Fibroblast of the aortic adventitia (primary cell): ENCODE results near the gene BAIAP2L1. TPM values are rescaled to one million over a fixed set of nuclear protein-coding genes. Genes with fewer than 3 reads are reported as not detected.

Experiments used
- DNase-seq: peaks from one replicate; pipeline ENCODE4 v3.0.0-alpha.2; 2010; ENCODE audit warnings: low read depth
- H3K4me3 ChIP-seq: 2 replicates; pipeline ENCODE4 v1.5.1; 2011; ENCODE audit warnings: low read depth, mild to moderate bottlenecking, control low read depth, low read length, moderate library complexity
- total RNA-seq: library from RNA; depleted of rRNA; stranded (reverse); fragments of >200 nt; gene quantifications from 2 replicates; pipeline ENCODE4 v1.2.3, GENCODE V29; 2012; ENCODE audit warnings: low replicate concordance
- TF ChIP-seq, protein P1 (sequence below): IDR thresholded peaks from 2 replicates; pipeline ENCODE4 v1.5.1; 2011; ENCODE audit warnings: mild to moderate bottlenecking, low read length, control low read depth, inconsistent platforms; ENCODE audit not compliant: insufficient read depth

BAIAP2L1 gene
- total RNA-seq, 1 donor, result 2.8 TPM

DNA sequence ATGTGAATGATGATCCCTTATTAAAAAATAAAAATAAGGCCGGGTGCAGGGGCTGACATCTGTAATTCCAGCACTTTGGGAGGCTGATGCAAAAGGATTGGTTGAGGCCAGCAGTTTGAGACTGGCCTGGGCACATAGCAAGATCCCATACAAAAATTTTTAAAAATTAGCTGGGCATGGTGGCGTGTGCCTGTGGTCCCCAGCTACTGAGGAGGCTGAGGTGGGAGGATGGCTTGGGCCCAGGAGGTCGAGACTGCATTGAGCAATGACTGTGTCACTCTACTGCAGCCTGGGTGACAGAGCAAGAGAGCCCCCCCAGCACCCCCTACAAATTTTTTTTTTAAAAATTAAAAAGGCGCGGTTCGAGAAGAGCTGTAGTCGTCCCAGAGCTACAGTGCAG, 120.6 kb downstream of the BAIAP2L1 start:
- no peak overlapping the region for H3K4me3 ChIP-seq
- DNase-seq, result no peak

DNA sequence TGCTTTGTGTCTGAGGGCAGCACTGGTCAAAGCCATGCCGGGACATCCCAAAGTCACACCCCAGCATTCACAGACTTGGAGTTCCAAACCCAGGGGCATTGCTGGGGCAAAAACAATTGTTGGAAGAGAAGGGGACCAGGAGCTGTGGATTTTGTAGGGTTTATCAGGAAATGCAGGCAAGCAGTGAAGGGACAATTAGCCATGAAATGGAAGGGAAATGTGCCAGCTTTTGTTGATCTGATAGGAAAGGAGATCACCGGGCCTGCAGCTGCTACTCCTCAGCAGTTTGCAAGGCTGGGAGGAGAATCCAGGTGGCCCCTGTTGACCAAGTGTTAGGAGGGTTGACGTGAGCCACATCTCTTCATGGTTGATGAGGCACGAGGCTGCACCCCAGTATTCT, 122.0 kb downstream of the BAIAP2L1 start:
- no peak overlapping the region for H3K4me3 ChIP-seq
- DNase-seq, result no peak
- TF ChIP-seq, protein P1, sequence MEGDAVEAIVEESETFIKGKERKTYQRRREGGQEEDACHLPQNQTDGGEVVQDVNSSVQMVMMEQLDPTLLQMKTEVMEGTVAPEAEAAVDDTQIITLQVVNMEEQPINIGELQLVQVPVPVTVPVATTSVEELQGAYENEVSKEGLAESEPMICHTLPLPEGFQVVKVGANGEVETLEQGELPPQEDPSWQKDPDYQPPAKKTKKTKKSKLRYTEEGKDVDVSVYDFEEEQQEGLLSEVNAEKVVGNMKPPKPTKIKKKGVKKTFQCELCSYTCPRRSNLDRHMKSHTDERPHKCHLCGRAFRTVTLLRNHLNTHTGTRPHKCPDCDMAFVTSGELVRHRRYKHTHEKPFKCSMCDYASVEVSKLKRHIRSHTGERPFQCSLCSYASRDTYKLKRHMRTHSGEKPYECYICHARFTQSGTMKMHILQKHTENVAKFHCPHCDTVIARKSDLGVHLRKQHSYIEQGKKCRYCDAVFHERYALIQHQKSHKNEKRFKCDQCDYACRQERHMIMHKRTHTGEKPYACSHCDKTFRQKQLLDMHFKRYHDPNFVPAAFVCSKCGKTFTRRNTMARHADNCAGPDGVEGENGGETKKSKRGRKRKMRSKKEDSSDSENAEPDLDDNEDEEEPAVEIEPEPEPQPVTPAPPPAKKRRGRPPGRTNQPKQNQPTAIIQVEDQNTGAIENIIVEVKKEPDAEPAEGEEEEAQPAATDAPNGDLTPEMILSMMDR, result no peak

More for the DNA sequence above, 120.6 kb downstream of the BAIAP2L1 start:
- TF ChIP-seq, protein P1, result no peak

DNA sequence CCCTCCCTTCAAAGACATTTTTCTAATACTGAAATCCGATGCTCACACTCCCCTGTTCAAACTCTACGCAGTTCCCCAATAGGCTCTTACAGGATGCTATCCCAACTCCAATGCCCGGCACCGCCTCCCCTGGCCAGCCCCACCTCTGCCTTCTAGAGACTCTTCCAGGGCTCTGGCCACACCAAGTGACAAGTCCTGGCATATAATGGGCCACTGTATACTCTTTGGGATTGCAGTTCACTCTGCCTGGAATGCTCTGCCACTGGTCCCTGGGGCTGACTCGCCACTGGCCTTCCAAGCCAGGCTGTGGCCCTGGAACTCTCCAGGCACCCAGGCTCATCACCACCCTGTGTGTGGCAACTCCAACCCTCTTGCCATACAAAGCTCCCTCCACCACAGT, 122.5 kb downstream of the BAIAP2L1 start:
- DNase-seq, result no peak
- TF ChIP-seq, protein P1, result no peak
- no peak overlapping the region for H3K4me3 ChIP-seq

DNA sequence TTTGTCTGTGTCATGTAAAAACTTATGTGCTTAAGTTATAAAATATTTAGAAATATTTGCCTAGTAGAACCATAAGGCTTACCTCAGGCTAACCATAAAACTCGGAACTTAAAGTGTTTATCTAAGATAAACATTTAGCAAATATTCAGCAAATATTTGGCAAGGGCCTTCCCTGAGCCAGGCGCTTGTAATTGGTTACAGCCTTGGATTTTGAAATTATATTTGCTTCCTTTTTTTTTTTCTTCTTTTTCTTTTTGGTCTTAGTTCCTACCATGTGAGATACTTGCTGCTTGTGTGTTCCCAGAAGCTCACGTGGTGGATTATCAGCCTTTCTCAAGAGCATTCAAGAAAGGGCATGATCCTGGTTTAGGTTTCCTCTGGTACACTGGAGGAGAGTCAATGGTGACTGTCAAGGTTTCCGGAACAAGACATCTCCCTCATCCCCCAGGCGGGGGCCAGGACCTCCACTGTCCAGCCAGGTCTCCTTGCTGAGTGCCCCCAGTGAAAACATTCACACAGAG, 124.6 kb downstream of the BAIAP2L1 start:
- TF ChIP-seq, protein P1, result no peak
- peak; percentile 90 for DNase-seq

DNA sequence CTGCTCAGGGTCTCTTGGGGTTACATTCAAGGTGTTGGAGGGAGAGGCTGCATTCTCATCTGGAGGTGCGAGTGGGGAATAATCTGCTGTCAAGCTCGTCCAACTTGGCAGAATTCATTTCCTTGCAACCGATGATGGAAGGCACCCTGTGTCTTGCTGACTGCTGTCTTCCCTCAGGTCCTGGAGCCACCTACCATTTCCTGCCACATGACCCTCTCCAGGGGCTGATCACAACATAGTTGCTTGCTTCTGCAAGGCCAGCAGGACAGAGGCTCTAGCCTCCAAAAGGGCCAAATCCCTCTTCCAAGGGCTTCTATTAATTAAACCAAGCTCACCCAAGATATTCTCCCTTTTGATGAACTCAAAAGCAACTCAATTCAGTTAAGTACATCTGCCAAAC, 133.6 kb downstream of the BAIAP2L1 start:
- no peak overlapping the region for H3K4me3 ChIP-seq
- TF ChIP-seq, protein P1, result no peak
- no peak for DNase-seq

More for the DNA sequence above, 124.6 kb downstream of the BAIAP2L1 start:
- no peak overlapping the region for H3K4me3 ChIP-seq

DNA sequence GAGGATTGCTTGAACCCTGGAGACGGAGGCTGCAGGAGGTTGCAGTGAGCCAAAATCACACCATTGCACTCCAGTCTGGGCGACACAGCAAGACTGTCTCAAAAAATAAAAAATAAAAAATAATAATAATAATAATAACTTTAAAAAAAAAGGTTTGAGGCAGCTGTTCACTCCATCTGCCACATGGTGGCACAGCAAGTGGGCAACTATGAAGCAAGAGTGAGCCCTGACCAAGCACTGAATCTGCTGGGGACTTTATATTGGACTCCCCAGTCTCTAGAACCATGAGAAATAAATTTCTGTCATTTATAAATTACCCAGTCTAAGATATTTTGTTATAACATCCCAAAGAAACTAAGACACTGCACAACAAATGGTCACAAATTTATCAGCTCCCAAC, 134.1 kb downstream of the BAIAP2L1 start:
- H3K4me3 ChIP-seq, result no peak overlapping the region
- TF ChIP-seq, protein P1, result peak; percentile 65
- peak; percentile 52 for DNase-seq

DNA sequence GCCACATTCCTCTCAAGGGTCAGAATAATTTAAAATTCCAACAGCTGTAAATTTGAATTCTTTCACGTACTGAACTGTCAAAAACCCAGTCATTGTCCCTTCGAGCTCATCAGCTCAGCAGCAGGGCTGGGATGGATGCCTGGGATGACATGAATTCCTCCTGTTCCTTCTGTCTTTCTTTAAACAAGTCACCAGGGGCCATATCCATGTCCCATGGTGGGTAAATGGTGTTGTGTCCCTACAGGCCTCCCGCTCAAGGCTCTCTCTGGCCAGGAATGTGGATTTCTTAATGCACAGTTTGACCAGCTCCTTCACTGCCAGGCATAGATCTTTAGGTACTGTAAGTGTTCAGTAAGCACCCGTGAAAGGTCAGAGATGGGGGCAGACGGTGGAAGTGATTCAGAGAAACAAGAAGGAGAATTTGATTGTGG, 135.0 kb downstream of the BAIAP2L1 start:
- no peak for DNase-seq
- H3K4me3 ChIP-seq, result no peak overlapping the region
- TF ChIP-seq, protein P1, result no peak
